ENCODE data around the gene SAMSN1.

- TF ChIP-seq CTCF (IDR thresholded peaks at IDR 0.05) (no peak), EZH2phosphoT487 (IDR thresholded peaks at IDR 0.05) (no peak), EZH2 (IDR thresholded peaks at IDR 0.05) (no peak)
These were observed 14.4 kb upstream of the SAMSN1 start for GRCh38 chr21:14560555-14560954.
